K562 (cell line): ENCODE data around the gene PMIS2. TPM values are rescaled to one million over a fixed set of nuclear protein-coding genes. Genes with fewer than 3 reads are reported as not detected.

Source experiments
- BRCA1 ChIP-seq, 2 experiments: fragments of 450-650 bp in 1 of 2; sonication (generic) in 1 of 2; formaldehyde crosslinking in 1 of 2; IDR thresholded peaks; 2 replicates each; pipeline versions ENCODE4 v1.5.0 to v1.6.1; 2017 to 2020; ENCODE audit warnings: mild to moderate bottlenecking in 1 of 2, missing genetic modification reagents in 1 of 2
- CBX1 ChIP-seq: sonication (generic); IDR thresholded peaks from 2 replicates; pipeline ENCODE4 v1.6.1; 2016; ENCODE audit warnings: antibody characterized with exemption, low read depth, mild to moderate bottlenecking
- FOXP1 ChIP-seq: sonication (generic); formaldehyde crosslinking; IDR thresholded peaks from 2 replicates; pipeline ENCODE4 v1.8.0; 2022; ENCODE audit warnings: mild to moderate bottlenecking, missing genetic modification reagents
- ILK ChIP-seq: fragments of 450-650 bp; IDR thresholded peaks from 2 replicates; pipeline ENCODE4 v1.6.1; 2016; ENCODE audit warnings: missing genetic modification characterization, low read depth, mild to moderate bottlenecking, missing compliant biosample characterization, moderate library complexity, borderline replicate concordance
- JUND ChIP-seq, 2 experiments: IDR thresholded peaks; 2 replicates in 1 of 2; 3 replicates in 1 of 2; pipeline ENCODE4 v1.6.1; 2011; ENCODE audit warnings: borderline replicate concordance in 2 of 2, low read depth in 2 of 2, low read length in 2 of 2, improper control_type of control experiment in 1 of 2, missing biosample characterization in 1 of 2, missing genetic modification characterization in 1 of 2, missing genetic modification reagents in 1 of 2
- MEF2A ChIP-seq: IDR thresholded peaks from 2 replicates; pipeline ENCODE4 v1.6.1; 2011; ENCODE audit warnings: low read depth, mild to moderate bottlenecking, low read length, moderate library complexity; ENCODE audit not compliant: control insufficient read depth
- MLX ChIP-seq, 2 experiments: fragments of 450-650 bp in 1 of 2; sonication (generic) in 1 of 2; formaldehyde crosslinking; conservative IDR thresholded peaks; 2 replicates each; pipeline versions ENCODE4 v1.4.0 to v1.8.1; 2020 to 2022; ENCODE audit warnings: mild to moderate bottlenecking in 1 of 2, missing genetic modification reagents in 1 of 2
- MYBL2 ChIP-seq, 2 experiments: fragments of 450-650 bp in 1 of 2; sonication (generic) in 1 of 2; formaldehyde crosslinking in 1 of 2; IDR thresholded peaks; 2 replicates each; pipeline versions ENCODE4 v1.6.1 to v1.8.1; 2017 to 2022; ENCODE audit warnings: borderline replicate concordance in 1 of 2, inconsistent platforms in 1 of 2, low read depth in 1 of 2, mild to moderate bottlenecking in 1 of 2, missing genetic modification reagents in 1 of 2, moderate library complexity in 1 of 2
- PHF20 ChIP-seq: fragments of 450-650 bp; IDR thresholded peaks from 2 replicates; pipeline ENCODE4 v1.6.1; 2018; ENCODE audit not compliant: partially characterized antibody
- PHTF2 ChIP-seq: fragments of 250-450 bp; sonication (Bioruptor Pico); IDR thresholded peaks from 2 replicates; pipeline ENCODE4 v1.5.0; 2021; ENCODE audit warnings: mild to moderate bottlenecking
- RBM17 ChIP-seq: fragments of 200-400 bp; formaldehyde crosslinking; IDR thresholded peaks from 2 replicates; pipeline ENCODE4 v1.6.1; 2017; ENCODE audit warnings: low read depth, mild to moderate bottlenecking, low read length, borderline replicate concordance
- RHOXF2B ChIP-seq: fragments of 250-450 bp; sonication (Bioruptor Pico); conservative IDR thresholded peaks from 2 replicates; pipeline ENCODE4 v1.5.1; 2021
- SMC3 ChIP-seq: conservative IDR thresholded peaks from 2 replicates; pipeline ENCODE4 v1.6.1; 2011; ENCODE audit warnings: low read depth, low read length, improper control_type of control experiment; ENCODE audit not compliant: insufficient read depth
- SRSF3 ChIP-seq: fragments of 200-400 bp; formaldehyde crosslinking; IDR thresholded peaks from 2 replicates; pipeline ENCODE4 v1.6.1; 2016; ENCODE audit warnings: mild to moderate bottlenecking, low read length, moderate library complexity; ENCODE audit not compliant: insufficient read depth
- ZBTB8A ChIP-seq: fragments of 450-650 bp; IDR thresholded peaks from 2 replicates; pipeline ENCODE4 v1.6.1; 2018; ENCODE audit warnings: mild to moderate bottlenecking, moderate library complexity; ENCODE audit not compliant: partially characterized antibody
- ZKSCAN1 ChIP-seq: fragments of 150-350 bp; IDR thresholded peaks from 2 replicates; pipeline ENCODE4 v1.6.1; 2016; ENCODE audit warnings: low read depth, low read length
- ZNF174 ChIP-seq: fragments of 250-450 bp; sonication (Bioruptor Pico); IDR thresholded peaks from 2 replicates; pipeline ENCODE4 v1.4.0; 2020; ENCODE audit warnings: mild to moderate bottlenecking
- ZNF274 ChIP-seq: IDR thresholded peaks from 2 replicates; pipeline ENCODE4 v1.6.1; 2011; ENCODE audit warnings: low read depth, mild to moderate bottlenecking, low read length, moderate library complexity, borderline replicate concordance
- ZNF408 ChIP-seq: fragments of 250-450 bp; sonication (Bioruptor Pico); IDR thresholded peaks from 2 replicates; pipeline ENCODE4 v1.4.0; 2020; ENCODE audit warnings: low read depth, mild to moderate bottlenecking, moderate library complexity
- ZNF444 ChIP-seq: fragments of 250-450 bp; sonication (Bioruptor Pico); IDR thresholded peaks from 2 replicates; pipeline ENCODE4 v1.4.0; 2020; ENCODE audit warnings: mild to moderate bottlenecking, moderate library complexity
- ZNF561 ChIP-seq: fragments of 450-650 bp; formaldehyde crosslinking; conservative IDR thresholded peaks from 2 replicates; pipeline ENCODE4 v1.4.0; 2020; ENCODE audit warnings: mild to moderate bottlenecking, moderate library complexity
- ZZZ3 ChIP-seq: fragments of 450-650 bp; IDR thresholded peaks from 2 replicates; pipeline ENCODE4 v1.6.1; 2016; ENCODE audit warnings: antibody characterized with exemption, mild to moderate bottlenecking, moderate library complexity
- polyA plus RNA-seq, 8 experiments: library from polyadenylated mRNA; depleted of rRNA in 4 of 8; stranded (reverse) in 5 of 8; unstranded in 3 of 8; fragments of >200 nt; fragmentation: Nextera tagmentation in 2 of 8; fragmentation: Illumina TruSeq in 1 of 8; extraction: Ambion mirVana in 2 of 8; extraction: Trizol in 1 of 8; gene quantifications; 2 replicates each; pipeline versions ENCODE4 v1.2.1 to v1.2.3, GENCODE V29; 2011 to 2014; ENCODE audit warnings: inconsistent platforms in 1 of 8, missing spikeins in 1 of 8
- total RNA-seq, 7 experiments: library from RNA; depleted of rRNA in 6 of 7; stranded (reverse); fragments of >200 nt in 6 of 7; fragmentation: Illumina TruSeq in 2 of 7; extraction: Trizol in 2 of 7; gene quantifications; 2 replicates each; pipeline versions ENCODE4 v1.2.1 to v1.2.3, GENCODE V29; 2011 to 2021; ENCODE audit warnings: low replicate concordance in 1 of 7
- TF ChIP-seq, protein P1 (sequence below): sonication (generic); formaldehyde crosslinking; IDR thresholded peaks from 2 replicates; pipeline ENCODE4 v1.8.0; 2022; ENCODE audit warnings: mild to moderate bottlenecking, missing genetic modification reagents

PMIS2 gene
- total and polyA plus RNA-seq, 9 of the 15 experiments (the other 6 are each of a cell fraction or from before 2014, with no cell fraction given) = not detected

DNA sequence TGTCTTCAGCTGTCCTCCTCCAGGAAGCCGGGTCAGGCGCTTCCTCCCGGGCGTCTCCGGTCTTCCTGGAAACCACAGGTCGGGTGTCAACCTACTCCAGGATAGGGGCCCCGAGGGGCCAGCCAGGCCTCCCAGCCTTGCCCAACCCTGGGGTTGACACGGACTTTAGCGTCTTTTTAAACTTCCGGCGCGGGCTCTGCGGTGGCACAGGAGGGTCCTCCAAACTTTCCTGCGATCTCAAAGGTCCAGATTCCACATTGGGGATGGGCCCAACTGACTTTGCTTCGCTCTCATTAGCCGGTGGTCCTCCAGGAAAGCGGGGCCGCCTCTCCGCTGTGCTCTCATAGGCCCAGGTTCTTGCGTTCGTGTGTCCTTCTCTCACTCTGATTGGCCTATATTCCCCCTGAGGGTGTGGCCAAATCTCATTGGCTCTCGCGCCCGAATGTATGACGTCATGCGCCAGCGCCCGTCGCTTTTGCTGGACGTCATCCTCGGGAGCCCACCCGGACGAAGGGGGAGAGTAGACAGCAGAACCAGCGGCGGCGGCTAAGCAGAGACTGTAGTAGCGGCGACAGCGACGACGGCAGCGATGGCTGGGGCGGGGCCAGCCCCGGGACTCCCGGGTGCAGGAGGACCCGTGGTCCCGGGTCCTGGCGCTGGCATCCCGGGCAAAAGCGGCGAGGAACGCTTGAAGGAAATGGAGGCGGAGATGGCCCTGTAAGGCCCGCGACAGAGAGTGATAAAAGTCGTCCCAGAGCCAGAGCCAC, 42.8 kb downstream of the PMIS2 start, which contains the start of gene RBM42 (continued):
- TF ChIP-seq MLX (CRISPR knock-in tag; conservative IDR thresholded peaks at IDR 0.05) = no peak
- TF ChIP-seq ZNF561 = no peak
- peak; percentile 73 for TF ChIP-seq ZZZ3
- no peak for TF ChIP-seq CBX1
- no peak for TF ChIP-seq ZNF444
- no peak for TF ChIP-seq ZBTB8A
- TF ChIP-seq RBM17 = no peak
- TF ChIP-seq RHOXF2B = no peak
- TF ChIP-seq ILK (tag) = no peak
- no peak for TF ChIP-seq PHTF2 (CRISPR knock-in tag)
- TF ChIP-seq ZKSCAN1 = 0 out of 2 replicates have a peak, but pooled peaks have one; percentile 70
- TF ChIP-seq, protein P1, sequence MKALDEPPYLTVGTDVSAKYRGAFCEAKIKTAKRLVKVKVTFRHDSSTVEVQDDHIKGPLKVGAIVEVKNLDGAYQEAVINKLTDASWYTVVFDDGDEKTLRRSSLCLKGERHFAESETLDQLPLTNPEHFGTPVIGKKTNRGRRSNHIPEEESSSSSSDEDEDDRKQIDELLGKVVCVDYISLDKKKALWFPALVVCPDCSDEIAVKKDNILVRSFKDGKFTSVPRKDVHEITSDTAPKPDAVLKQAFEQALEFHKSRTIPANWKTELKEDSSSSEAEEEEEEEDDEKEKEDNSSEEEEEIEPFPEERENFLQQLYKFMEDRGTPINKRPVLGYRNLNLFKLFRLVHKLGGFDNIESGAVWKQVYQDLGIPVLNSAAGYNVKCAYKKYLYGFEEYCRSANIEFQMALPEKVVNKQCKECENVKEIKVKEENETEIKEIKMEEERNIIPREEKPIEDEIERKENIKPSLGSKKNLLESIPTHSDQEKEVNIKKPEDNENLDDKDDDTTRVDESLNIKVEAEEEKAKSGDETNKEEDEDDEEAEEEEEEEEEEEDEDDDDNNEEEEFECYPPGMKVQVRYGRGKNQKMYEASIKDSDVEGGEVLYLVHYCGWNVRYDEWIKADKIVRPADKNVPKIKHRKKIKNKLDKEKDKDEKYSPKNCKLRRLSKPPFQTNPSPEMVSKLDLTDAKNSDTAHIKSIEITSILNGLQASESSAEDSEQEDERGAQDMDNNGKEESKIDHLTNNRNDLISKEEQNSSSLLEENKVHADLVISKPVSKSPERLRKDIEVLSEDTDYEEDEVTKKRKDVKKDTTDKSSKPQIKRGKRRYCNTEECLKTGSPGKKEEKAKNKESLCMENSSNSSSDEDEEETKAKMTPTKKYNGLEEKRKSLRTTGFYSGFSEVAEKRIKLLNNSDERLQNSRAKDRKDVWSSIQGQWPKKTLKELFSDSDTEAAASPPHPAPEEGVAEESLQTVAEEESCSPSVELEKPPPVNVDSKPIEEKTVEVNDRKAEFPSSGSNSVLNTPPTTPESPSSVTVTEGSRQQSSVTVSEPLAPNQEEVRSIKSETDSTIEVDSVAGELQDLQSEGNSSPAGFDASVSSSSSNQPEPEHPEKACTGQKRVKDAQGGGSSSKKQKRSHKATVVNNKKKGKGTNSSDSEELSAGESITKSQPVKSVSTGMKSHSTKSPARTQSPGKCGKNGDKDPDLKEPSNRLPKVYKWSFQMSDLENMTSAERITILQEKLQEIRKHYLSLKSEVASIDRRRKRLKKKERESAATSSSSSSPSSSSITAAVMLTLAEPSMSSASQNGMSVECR (CRISPR knock-in tag) = peak; percentile 58; the same call in 1 of the 2 replicates
- peak; percentile 98 for TF ChIP-seq JUND (IDR thresholded peaks at IDR 0.05; ENCODE audit: borderline replicate concordance, low read depth, low read length)
- peak; percentile 94; the same call in 2 of the 3 replicates for TF ChIP-seq JUND (tag; IDR thresholded peaks at IDR 0.05; ENCODE audit: borderline replicate concordance, low read depth, low read length)
- no peak for TF ChIP-seq BRCA1 (IDR thresholded peaks at IDR 0.05)
- TF ChIP-seq BRCA1 (CRISPR knock-in tag; IDR thresholded peaks at IDR 0.05) = no peak
- TF ChIP-seq MYBL2 (IDR thresholded peaks at IDR 0.05; ENCODE audit: low read depth) = peak; percentile 77
- no peak for TF ChIP-seq MYBL2 (CRISPR knock-in tag; IDR thresholded peaks at IDR 0.05; ENCODE audit: borderline replicate concordance)
- TF ChIP-seq PHF20 = peak; percentile 100
- TF ChIP-seq SRSF3 = no peak
- no peak for TF ChIP-seq ZNF408 (CRISPR knock-in tag)
- no peak for TF ChIP-seq SMC3
- no peak for TF ChIP-seq FOXP1 (CRISPR knock-in tag)
- no peak for TF ChIP-seq MEF2A
- TF ChIP-seq ZNF174 = no peak
- no peak for TF ChIP-seq ZNF274
